ENCODE data around the gene PKNOX1. TPM values are rescaled to one million over a fixed set of nuclear protein-coding genes. Genes with fewer than 3 reads are reported as not detected.

PKNOX1 gene
- total and polyA plus RNA-seq, 9 of the 15 experiments (the other 6 are each of a cell fraction or from before 2014, with no cell fraction given): 8.8 to 25.9 (median 13.2) TPM

DNA sequence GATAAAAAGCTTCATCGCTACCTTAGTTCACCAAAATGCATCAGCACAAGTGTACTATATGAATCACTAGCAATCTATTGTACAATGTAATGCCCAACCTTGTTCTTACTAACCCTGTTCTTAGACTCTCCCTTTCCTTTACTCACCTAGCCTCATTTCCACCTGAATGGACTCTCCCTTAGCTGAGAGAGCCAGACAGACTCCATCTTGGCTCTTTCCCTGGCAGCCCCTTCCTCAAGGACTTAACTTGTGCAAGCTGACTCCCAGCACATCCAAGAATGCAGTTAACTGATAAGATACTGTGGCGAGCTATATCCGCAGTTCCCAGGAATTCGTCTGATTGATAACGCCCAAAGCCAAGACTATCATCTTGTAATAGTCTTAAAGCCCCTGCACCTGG, 38.0 kb upstream of the PKNOX1 start (continued):
- TF ChIP-seq, protein P1, sequence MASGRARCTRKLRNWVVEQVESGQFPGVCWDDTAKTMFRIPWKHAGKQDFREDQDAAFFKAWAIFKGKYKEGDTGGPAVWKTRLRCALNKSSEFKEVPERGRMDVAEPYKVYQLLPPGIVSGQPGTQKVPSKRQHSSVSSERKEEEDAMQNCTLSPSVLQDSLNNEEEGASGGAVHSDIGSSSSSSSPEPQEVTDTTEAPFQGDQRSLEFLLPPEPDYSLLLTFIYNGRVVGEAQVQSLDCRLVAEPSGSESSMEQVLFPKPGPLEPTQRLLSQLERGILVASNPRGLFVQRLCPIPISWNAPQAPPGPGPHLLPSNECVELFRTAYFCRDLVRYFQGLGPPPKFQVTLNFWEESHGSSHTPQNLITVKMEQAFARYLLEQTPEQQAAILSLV (tag; IDR thresholded peaks at IDR 0.05): 0 out of 2 replicates have a peak, but pooled peaks have one; percentile 34
- peak; percentile 82 for TF ChIP-seq TCFL5 (CRISPR knock-in tag; conservative IDR thresholded peaks at IDR 0.05)
- TF ChIP-seq, protein P2, sequence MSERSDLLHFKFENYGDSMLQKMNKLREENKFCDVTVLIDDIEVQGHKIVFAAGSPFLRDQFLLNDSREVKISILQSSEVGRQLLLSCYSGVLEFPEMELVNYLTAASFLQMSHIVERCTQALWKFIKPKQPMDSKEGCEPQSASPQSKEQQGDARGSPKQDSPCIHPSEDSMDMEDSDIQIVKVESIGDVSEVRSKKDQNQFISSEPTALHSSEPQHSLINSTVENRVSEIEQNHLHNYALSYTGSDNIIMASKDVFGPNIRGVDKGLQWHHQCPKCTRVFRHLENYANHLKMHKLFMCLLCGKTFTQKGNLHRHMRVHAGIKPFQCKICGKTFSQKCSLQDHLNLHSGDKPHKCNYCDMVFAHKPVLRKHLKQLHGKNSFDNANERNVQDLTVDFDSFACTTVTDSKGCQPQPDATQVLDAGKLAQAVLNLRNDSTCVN (CRISPR knock-in tag; IDR thresholded peaks at IDR 0.05): peak; percentile 78; the same call in 1 of the 2 replicates
- TF ChIP-seq, protein P3, sequence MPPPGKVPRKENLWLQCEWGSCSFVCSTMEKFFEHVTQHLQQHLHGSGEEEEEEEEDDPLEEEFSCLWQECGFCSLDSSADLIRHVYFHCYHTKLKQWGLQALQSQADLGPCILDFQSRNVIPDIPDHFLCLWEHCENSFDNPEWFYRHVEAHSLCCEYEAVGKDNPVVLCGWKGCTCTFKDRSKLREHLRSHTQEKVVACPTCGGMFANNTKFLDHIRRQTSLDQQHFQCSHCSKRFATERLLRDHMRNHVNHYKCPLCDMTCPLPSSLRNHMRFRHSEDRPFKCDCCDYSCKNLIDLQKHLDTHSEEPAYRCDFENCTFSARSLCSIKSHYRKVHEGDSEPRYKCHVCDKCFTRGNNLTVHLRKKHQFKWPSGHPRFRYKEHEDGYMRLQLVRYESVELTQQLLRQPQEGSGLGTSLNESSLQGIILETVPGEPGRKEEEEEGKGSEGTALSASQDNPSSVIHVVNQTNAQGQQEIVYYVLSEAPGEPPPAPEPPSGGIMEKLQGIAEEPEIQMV (tag; conservative IDR thresholded peaks at IDR 0.05; ENCODE audit: low read depth): peak; percentile 77; the same call in 1 of the 2 replicates
- peak; percentile 44; the same call in 1 of the 2 replicates for TF ChIP-seq ZNF134 (CRISPR knock-in tag; conservative IDR thresholded peaks at IDR 0.05)
- peak; percentile 84 for TF ChIP-seq ZNF239 (CRISPR knock-in tag; IDR thresholded peaks at IDR 0.05)
- TF ChIP-seq MTF1 (CRISPR knock-in tag; IDR thresholded peaks at IDR 0.05; ENCODE audit: borderline replicate concordance): 0 out of 2 replicates have a peak, but pooled peaks have one; percentile 54
- peak; percentile 80; the same call in 1 of the 2 replicates for TF ChIP-seq ZNF668 (CRISPR knock-in tag; IDR thresholded peaks at IDR 0.05)
- peak; percentile 38; the same call in 1 of the 2 replicates for TF ChIP-seq ELF4 (CRISPR knock-in tag; IDR thresholded peaks at IDR 0.05)
- TF ChIP-seq HSF4 (CRISPR knock-in tag; IDR thresholded peaks at IDR 0.05; ENCODE audit: borderline replicate concordance): peak; percentile 91; the same call in 1 of the 2 replicates
- peak; percentile 82 for TF ChIP-seq CXXC5 (CRISPR knock-in tag; IDR thresholded peaks at IDR 0.05)
- TF ChIP-seq TAL1 (IDR thresholded peaks at IDR 0.05): peak; percentile 37
- TF ChIP-seq ZNF76 (CRISPR knock-in tag; IDR thresholded peaks at IDR 0.05; ENCODE audit: borderline replicate concordance): peak; percentile 92
- TF ChIP-seq, protein P4, sequence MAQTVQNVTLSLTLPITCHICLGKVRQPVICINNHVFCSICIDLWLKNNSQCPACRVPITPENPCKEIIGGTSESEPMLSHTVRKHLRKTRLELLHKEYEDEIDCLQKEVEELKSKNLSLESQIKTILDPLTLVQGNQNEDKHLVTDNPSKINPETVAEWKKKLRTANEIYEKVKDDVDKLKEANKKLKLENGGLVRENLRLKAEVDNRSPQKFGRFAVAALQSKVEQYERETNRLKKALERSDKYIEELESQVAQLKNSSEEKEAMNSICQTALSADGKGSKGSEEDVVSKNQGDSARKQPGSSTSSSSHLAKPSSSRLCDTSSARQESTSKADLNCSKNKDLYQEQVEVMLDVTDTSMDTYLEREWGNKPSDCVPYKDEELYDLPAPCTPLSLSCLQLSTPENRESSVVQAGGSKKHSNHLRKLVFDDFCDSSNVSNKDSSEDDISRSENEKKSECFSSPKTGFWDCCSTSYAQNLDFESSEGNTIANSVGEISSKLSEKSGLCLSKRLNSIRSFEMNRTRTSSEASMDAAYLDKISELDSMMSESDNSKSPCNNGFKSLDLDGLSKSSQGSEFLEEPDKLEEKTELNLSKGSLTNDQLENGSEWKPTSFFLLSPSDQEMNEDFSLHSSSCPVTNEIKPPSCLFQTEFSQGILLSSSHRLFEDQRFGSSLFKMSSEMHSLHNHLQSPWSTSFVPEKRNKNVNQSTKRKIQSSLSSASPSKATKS (CRISPR knock-in tag; IDR thresholded peaks at IDR 0.05): peak; percentile 83; the same call in 1 of the 2 replicates
- TF ChIP-seq, protein P5, sequence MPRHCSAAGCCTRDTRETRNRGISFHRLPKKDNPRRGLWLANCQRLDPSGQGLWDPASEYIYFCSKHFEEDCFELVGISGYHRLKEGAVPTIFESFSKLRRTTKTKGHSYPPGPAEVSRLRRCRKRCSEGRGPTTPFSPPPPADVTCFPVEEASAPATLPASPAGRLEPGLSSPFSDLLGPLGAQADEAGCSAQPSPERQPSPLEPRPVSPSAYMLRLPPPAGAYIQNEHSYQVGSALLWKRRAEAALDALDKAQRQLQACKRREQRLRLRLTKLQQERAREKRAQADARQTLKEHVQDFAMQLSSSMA (CRISPR knock-in tag; IDR thresholded peaks at IDR 0.05): peak; percentile 63; the same call in 1 of the 2 replicates
- TF ChIP-seq GTF2A2 (tag; IDR thresholded peaks at IDR 0.05): peak; percentile 77
- TF ChIP-seq RHOXF2B (CRISPR knock-in tag; conservative IDR thresholded peaks at IDR 0.05): peak; percentile 88; the same call in 1 of the 2 replicates
- TF ChIP-seq DIDO1 (tag; IDR thresholded peaks at IDR 0.05; ENCODE audit: low read depth): peak; percentile 73; the same call in 1 of the 2 replicates
- peak; percentile 24; the same call in 1 of the 2 replicates for TF ChIP-seq CTBP1 (IDR thresholded peaks at IDR 0.05; ENCODE audit: borderline replicate concordance)

Data from K562 (cell line).